PC-3 (cell line): Measurements from ENCODE around the gene HYOU1. TPM values are rescaled to one million over a fixed set of nuclear protein-coding genes. Genes with fewer than 3 reads are reported as not detected.

Source experiments
- ATAC-seq: fragments of 200-7000 bp; cut with Tn5 transposase; 2 replicates; pipeline ENCODE4 v1.9.1; 2020; ENCODE audit warnings: mild to moderate bottlenecking, moderate library complexity
- BruUV-seq: library from RNA; stranded (reverse); fragments of 400-500 nt; replicated peaks from 2 replicates; lab custom pipeline; 2021; lab: Mats Ljungman, UMichigan
- CTCF ChIA-PET: fragments of 300-600 bp; sonication (Branson Sonifier 250); formaldehyde crosslinking; loops from one replicate; lab custom pipeline; 2022; ENCODE audit warnings: antibody characterized with exemption; lab: Charles Lee
- POLR2A ChIA-PET: fragments of 300-600 bp; sonication (Branson Sonifier 250); formaldehyde crosslinking; loops from one replicate; lab custom pipeline; 2022; ENCODE audit warnings: antibody characterized with exemption; ENCODE audit not compliant: unreplicated experiment; lab: Charles Lee
- DNase-seq: peaks from one replicate; pipeline ENCODE4 v3.0.0-alpha.2; 2015
- H2AFZ ChIP-seq: fragments of 300-600 bp; sonication (generic); 2 replicates; pipeline ENCODE4 v1.6.0; 2016; ENCODE audit warnings: antibody characterized with exemption, low read length
- H3F3A ChIP-seq: fragments of 300-600 bp; sonication (generic); one replicate; pipeline ENCODE4 v1.6.0; 2017; ENCODE audit warnings: antibody characterized with exemption, low read length, control low read depth, mild to moderate bottlenecking; ENCODE audit not compliant: unreplicated experiment
- H3K27ac ChIP-seq: fragments of 300-600 bp; sonication (generic); 2 replicates; pipeline ENCODE4 v1.5.1; 2016; ENCODE audit warnings: mild to moderate bottlenecking, low read length
- H3K27me3 ChIP-seq: fragments of 300-600 bp; sonication (generic); 2 replicates; pipeline ENCODE4 v1.6.1; 2016; ENCODE audit warnings: low read length, mixed read lengths
- H3K36me3 ChIP-seq: fragments of 300-600 bp; sonication (generic); 2 replicates; pipeline ENCODE4 v1.6.1; 2016; ENCODE audit warnings: low read depth, mixed run types, low read length, mixed read lengths
- H3K4me1 ChIP-seq: fragments of 300-600 bp; sonication (generic); 2 replicates; pipeline ENCODE4 v1.5.1; 2016; ENCODE audit warnings: low read length; ENCODE audit not compliant: insufficient read depth
- H3K4me2 ChIP-seq: fragments of 300-600 bp; sonication (generic); 2 replicates; pipeline ENCODE4 v1.6.0; 2016; ENCODE audit warnings: low read length
- H3K4me3 ChIP-seq: fragments of 300-600 bp; sonication (generic); 2 replicates; pipeline ENCODE4 v1.5.1; 2016; ENCODE audit warnings: mild to moderate bottlenecking, low read length, mixed read lengths
- H3K79me2 ChIP-seq: fragments of 300-600 bp; sonication (generic); 2 replicates; pipeline ENCODE4 v1.6.1; 2017; ENCODE audit warnings: low read length, mixed read lengths
- H3K9ac ChIP-seq: fragments of 300-600 bp; sonication (generic); 2 replicates; pipeline ENCODE4 v1.6.0; 2016; ENCODE audit warnings: mild to moderate bottlenecking, low read length
- H3K9me2 ChIP-seq: fragments of 300-600 bp; sonication (generic); replicated peaks from 2 replicates; pipeline ENCODE4 v1.6.1; 2016; ENCODE audit warnings: mixed run types, low read length, mixed read lengths
- H3K9me3 ChIP-seq: fragments of 300-600 bp; sonication (generic); 2 replicates; pipeline ENCODE4 v1.6.1; 2016; ENCODE audit warnings: low read length, mixed read lengths
- H4K20me1 ChIP-seq: fragments of 300-600 bp; sonication (generic); 2 replicates; pipeline ENCODE4 v1.6.1; 2016; ENCODE audit warnings: low read length, mixed read lengths
- CTCF ChIP-seq: fragments of 300-600 bp; sonication (generic); conservative IDR thresholded peaks from 2 replicates; pipeline ENCODE4 v1.5.1; 2017; ENCODE audit warnings: antibody characterized with exemption, low read depth, mild to moderate bottlenecking, low read length
- EZH2 ChIP-seq: fragments of 300-600 bp; sonication (generic); IDR thresholded peaks from one replicate; pipeline ENCODE4 v1.6.1; 2017; ENCODE audit warnings: antibody characterized with exemption, mild to moderate bottlenecking, low read length; ENCODE audit not compliant: unreplicated experiment
- EZH2phosphoT487 ChIP-seq: fragments of 300-600 bp; sonication (generic); IDR thresholded peaks from 2 replicates; pipeline ENCODE4 v1.6.1; 2018; ENCODE audit warnings: mild to moderate bottlenecking, antibody characterized with exemption, low read length, borderline replicate concordance
- intact Hi-C: fragments of 100-400 bp; cut with micrococcal nuclease; formaldehyde crosslinking; loops from 2 replicates; pipeline ENCODE4 v1.9.0; 2023
- total RNA-seq: library from RNA; depleted of rRNA; stranded (reverse); fragments of >200 nt; gene quantifications from 2 replicates; pipeline ENCODE4 v1.2.3, GENCODE V29; 2014

The HYOU1 gene
- total RNA-seq, 1 experiment from 2014 or later: 168 TPM

- ATAC-seq (no peak), DNase-seq (no peak)
- Histone ChIP-seq H4K20me1 (peaks cover 17% of the 10 kb centered on the region), H3K4me3 (no peak overlapping the region), H3K4me2 (peak overlapping the region; percentile 9; the same call in 1 of the 2 replicates), H3K36me3 (peaks cover 43% of the 10 kb centered on the region), H3K27me3 (no peaks in the 10 kb centered on the region), H3K9me3 (no peaks in the 10 kb centered on the region), H3K79me2 (peaks cover 59% of the 10 kb centered on the region), H3K4me1 (peaks cover 24% of the 10 kb centered on the region), H3K9ac (no peak overlapping the region), H2AFZ (no peak overlapping the region), H3K27ac (no peak overlapping the region), H3K9me2 (no peaks in the 10 kb centered on the region), H3F3A (peaks cover 6% of the 10 kb centered on the region)
- no peak for TF ChIP-seq CTCF
- TF ChIP-seq EZH2: no peak
- TF ChIP-seq EZH2phosphoT487: no peak
- POLR2A ChIA-PET: no interaction called here
- intact Hi-C loops: no loop called here
- CTCF ChIA-PET: no interaction called here
- TSS peak; percentile 0 for BruUV-seq
Observed at GRCh38 chr11:119021631-119022030, 35.4 kb downstream of the HYOU1 start.

GRCh38 chr11:119019996-119020395, 37.0 kb downstream of the HYOU1 start:
- H3K27ac ChIP-seq: no peak overlapping the region
- no peak overlapping the region for H2AFZ ChIP-seq
- no peaks in the 10 kb centered on the region for H3K27me3 ChIP-seq
- BruUV-seq: no TSS peak
- peaks cover 31% of the 10 kb centered on the region for H3K4me1 ChIP-seq
- H3K9me2 ChIP-seq: no peaks in the 10 kb centered on the region
- H3K79me2 ChIP-seq: peaks cover 75% of the 10 kb centered on the region
- H4K20me1 ChIP-seq: peaks cover 27% of the 10 kb centered on the region
- ATAC-seq (no peak), DNase-seq (peak; percentile 34)
- peak overlapping the region; percentile 99; the same call in 1 of the 2 replicates for H3K9ac ChIP-seq
- H3K9me3 ChIP-seq: no peaks in the 10 kb centered on the region
- POLR2A ChIA-PET: interaction anchor here (0.6 to 1.3 kb wide), 2 partner anchors 9 to 22 kb away, joined by 4 read pairs; partner anchors contain the start of gene CENATAC
- TF ChIP-seq EZH2phosphoT487 (no peak), EZH2 (no peak), CTCF (no peak)
- intact Hi-C loops: loop anchor here (2.0 to 5.0 kb wide), 2 partner anchors 21 to 37 kb away; partner anchors contain the start of genes CENATAC and HYOU1
- peaks cover 22% of the 10 kb centered on the region for H3F3A ChIP-seq
- peak overlapping the region; percentile 94 for H3K4me2 ChIP-seq
- H3K36me3 ChIP-seq: peaks cover 59% of the 10 kb centered on the region
- CTCF ChIA-PET: interaction anchor here (0.6 to 0.9 kb wide), 2 partner anchors 76 to 78 kb away, joined by 3 to 5 read pairs; no protein-coding TSS in a partner anchor
- peak overlapping the region; percentile 98 for H3K4me3 ChIP-seq
